Gastrocnemius medialis (tissue), 4 donors: Measurements from ENCODE around the gene TBC1D2. TPM values are rescaled to one million over a fixed set of nuclear protein-coding genes. Genes with fewer than 3 reads are reported as not detected.

Experiments used
- ATAC-seq, 2 donors: fragments of 150-250 bp; one replicate each; pipeline ENCODE4 v1.9.1; 2016
- DNase-seq, 2 donors: peaks; one replicate each; pipeline ENCODE4 v3.0.0-alpha.2; 2019
- H3K27ac ChIP-seq, 4 donors: fragments of 200-600 bp; sonication (generic); 1 replicate in 1 of 4; 2 replicates in 3 of 4; pipeline ENCODE4 v1.5.1; 2016 to 2018; ENCODE audit warnings: mild to moderate bottlenecking in 2 of 4, moderate library complexity in 1 of 4
- H3K27me3 ChIP-seq, 3 donors: fragments of 200-600 bp; sonication (generic) in 2 of 3; 1 replicate in 1 of 3; 2 replicates in 2 of 3; pipeline versions ENCODE4 v1.5.1 to v1.6.0; 2016 to 2019; ENCODE audit warnings: mild to moderate bottlenecking in 1 of 3, moderate library complexity in 1 of 3
- H3K36me3 ChIP-seq, 2 donors: fragments of 200-600 bp; sonication (generic) in 1 of 2; one replicate each; pipeline ENCODE4 v1.5.1; 2017 to 2018
- H3K4me1 ChIP-seq, 2 donors: fragments of 200-600 bp; sonication (generic) in 1 of 2; one replicate each; pipeline ENCODE4 v1.5.1; 2016 to 2017; ENCODE audit warnings: mild to moderate bottlenecking in 2 of 2
- H3K4me3 ChIP-seq, 4 donors: fragments of 200-600 bp; sonication (generic) in 3 of 4; 1 replicate in 1 of 4; 2 replicates in 3 of 4; pipeline ENCODE4 v1.5.1; 2016 to 2019; ENCODE audit warnings: mild to moderate bottlenecking in 2 of 4
- H3K9me3 ChIP-seq, 3 donors: fragments of 200-600 bp; sonication (generic) in 2 of 3; 1 replicate in 1 of 3; 2 replicates in 2 of 3; pipeline ENCODE4 v1.5.1; 2016 to 2019
- POLR2A ChIP-seq, 2 donors: fragments of 450-650 bp; IDR thresholded peaks; one replicate each; pipeline ENCODE4 v1.6.1; 2017; ENCODE audit warnings: antibody characterized with exemption in 2 of 2, mild to moderate bottlenecking in 2 of 2, moderate library complexity in 2 of 2
- in situ Hi-C, 4 donors: fragments of 200-750 bp; cut with MboI; loops; one replicate each; pipeline versions ENCODE4 v1.15.0 to v1.8.0; 2017; ENCODE audit warnings: low sequenced_read_pairs in 4 of 4
- intact Hi-C: fragments of 100-400 bp; cut with DNase I; formaldehyde crosslinking; loops from one replicate; pipeline ENCODE4 v1.15.1; 2023; ENCODE audit warnings: low total_unique reads
- total RNA-seq, 4 donors: library from RNA; depleted of rRNA; stranded (reverse); fragments of >200 nt; gene quantifications; one replicate each; pipeline versions ENCODE4 v1.1.0 to v1.2.3, GENCODE V29; 2016
- TF ChIP-seq, protein P1 (sequence below), 5 experiments: fragments of 450-650 bp in 3 of 5; fragments of 200-600 bp in 2 of 5; sonication (generic) in 2 of 5; IDR thresholded peaks in 4 of 5; conservative IDR thresholded peaks in 1 of 5; 1 replicate in 4 of 5; 2 replicates in 1 of 5; pipeline ENCODE4 v1.5.1; 2016 to 2019; ENCODE audit warnings: antibody characterized with exemption in 5 of 5, mild to moderate bottlenecking in 3 of 5, moderate library complexity in 3 of 5

The TBC1D2 gene
- 1 to 10 TPM in 2 of 4 donors, under 1 TPM in 2; 0.66 to 2.9 (median 1.6) TPM for total RNA-seq

DNA sequence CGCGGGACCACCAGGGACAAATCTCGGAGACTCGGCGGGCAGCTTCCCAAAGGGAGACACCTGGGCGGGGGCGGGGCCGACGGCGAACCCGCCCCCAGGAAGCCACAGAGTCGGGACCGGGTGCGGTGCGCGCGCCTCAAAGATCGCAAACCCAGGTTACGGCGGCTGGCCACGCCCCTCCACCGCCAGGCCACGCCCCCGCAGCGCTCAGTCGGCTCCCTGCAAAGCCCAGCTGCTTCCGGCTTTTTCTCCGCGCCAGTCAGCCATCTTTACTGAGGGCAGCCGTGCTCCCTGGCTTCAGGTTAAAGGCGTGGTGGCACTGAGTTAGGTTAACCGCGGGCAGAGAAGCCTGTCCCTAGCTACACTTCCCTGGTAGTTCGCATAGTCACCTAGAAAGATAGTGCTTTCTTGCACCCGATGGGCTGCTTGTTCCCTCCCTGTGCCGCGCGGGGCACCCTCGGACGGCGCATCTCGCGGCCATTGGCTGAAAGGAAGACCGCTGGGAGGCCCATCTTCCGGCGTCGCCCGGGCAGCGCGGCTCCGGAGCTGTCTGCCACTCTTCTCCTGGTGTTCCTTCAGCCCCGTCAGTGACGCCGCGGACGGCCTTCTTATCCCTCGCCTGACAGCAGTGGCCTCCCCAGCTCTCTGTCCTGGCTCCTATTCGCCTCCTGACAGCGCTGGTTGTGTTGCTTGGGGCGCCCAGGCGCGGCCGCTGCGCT lies at the start of gene TBC1D2:
TBC1D2 (minus strand) TSS at position 72 of the 719 bp plus-strand sequence. CDS start 108 bp downstream, outside the sequence.
- Histone ChIP-seq H3K36me3 (no peaks in the 10 kb centered on the region), H3K4me1 (peaks cover 11 to 20% of the 10 kb centered on the region in 2 donors), H3K9me3 (no peaks in the 10 kb centered on the region), H3K27me3 (no peaks in the 10 kb centered on the region), H3K27ac (peak within 1 kb of the TSS; percentile 90 to 100 (median 93)), H3K4me3 (peak within 1 kb of the TSS; percentile 76 to 100 (median 78))
- ATAC-seq (peak; percentile 95), DNase-seq (peak; percentile 91 to 93)
- in situ Hi-C loops (loop anchor here (10.0 to 25.0 kb wide), 4 partner anchors 193 to 551 kb away; partner anchors contain the start of genes TRMO (in 2 of the 4) and NANS (in 1 of the 4)), intact Hi-C loops (loop anchor here (1.0 to 5.0 kb wide), 6 partner anchors 63 to 623 kb away; partner anchors contain the start of genes ANP32B, CORO2A, NANS and NCBP1)
- TF ChIP-seq, protein P1, sequence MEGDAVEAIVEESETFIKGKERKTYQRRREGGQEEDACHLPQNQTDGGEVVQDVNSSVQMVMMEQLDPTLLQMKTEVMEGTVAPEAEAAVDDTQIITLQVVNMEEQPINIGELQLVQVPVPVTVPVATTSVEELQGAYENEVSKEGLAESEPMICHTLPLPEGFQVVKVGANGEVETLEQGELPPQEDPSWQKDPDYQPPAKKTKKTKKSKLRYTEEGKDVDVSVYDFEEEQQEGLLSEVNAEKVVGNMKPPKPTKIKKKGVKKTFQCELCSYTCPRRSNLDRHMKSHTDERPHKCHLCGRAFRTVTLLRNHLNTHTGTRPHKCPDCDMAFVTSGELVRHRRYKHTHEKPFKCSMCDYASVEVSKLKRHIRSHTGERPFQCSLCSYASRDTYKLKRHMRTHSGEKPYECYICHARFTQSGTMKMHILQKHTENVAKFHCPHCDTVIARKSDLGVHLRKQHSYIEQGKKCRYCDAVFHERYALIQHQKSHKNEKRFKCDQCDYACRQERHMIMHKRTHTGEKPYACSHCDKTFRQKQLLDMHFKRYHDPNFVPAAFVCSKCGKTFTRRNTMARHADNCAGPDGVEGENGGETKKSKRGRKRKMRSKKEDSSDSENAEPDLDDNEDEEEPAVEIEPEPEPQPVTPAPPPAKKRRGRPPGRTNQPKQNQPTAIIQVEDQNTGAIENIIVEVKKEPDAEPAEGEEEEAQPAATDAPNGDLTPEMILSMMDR (IDR thresholded peaks at IDR 0.05 in 4 of 5, conservative IDR thresholded peaks at IDR 0.05 in 1 of 5), result peak in 2 of 5 experiments; percentile 25 to 30
- TF ChIP-seq POLR2A (IDR thresholded peaks at IDR 0.05), result peak; percentile 41 to 45

DNA sequence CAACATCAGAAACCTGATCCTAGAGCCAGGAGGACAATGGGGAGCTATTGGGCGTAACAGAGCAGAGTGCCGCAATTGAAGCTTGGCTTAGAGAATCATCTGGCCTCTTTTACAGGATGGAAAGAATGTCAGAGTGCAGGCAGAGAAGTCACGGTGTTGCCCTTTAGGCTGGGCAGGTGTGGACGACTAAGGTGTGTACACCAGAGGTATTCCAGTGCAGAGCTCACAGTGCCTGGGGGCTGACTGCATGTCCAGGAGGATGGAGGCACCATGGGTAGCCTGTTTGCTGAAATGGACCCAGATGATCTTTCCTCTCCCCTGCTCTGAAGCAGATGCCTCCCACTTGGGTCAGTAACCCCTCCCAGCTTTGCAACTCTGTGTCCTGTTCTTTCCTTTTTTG lies 48.9 kb upstream of the TBC1D2 start:
- Histone ChIP-seq H3K4me1 (no peaks in the 10 kb centered on the region), H3K9me3 (no peaks in the 10 kb centered on the region), H3K27me3 (no peaks in the 10 kb centered on the region), H3K4me3 (no peak overlapping the region), H3K36me3 (no peaks in the 10 kb centered on the region), H3K27ac (no peak overlapping the region)
- in situ Hi-C loops (loop anchor here in 2 of 4 donors (25.0 kb wide), 1 partner anchor 458 kb away; no protein-coding TSS in a partner anchor), intact Hi-C loops (no loop called here)
- no peak for DNase-seq
- TF ChIP-seq POLR2A (IDR thresholded peaks at IDR 0.05), result no peak
- TF ChIP-seq, protein P1 (IDR thresholded peaks at IDR 0.05 in 4 of 5, conservative IDR thresholded peaks at IDR 0.05 in 1 of 5), result no peak
- no peak for ATAC-seq

GRCh38 chr9:98303633-98304125 lies 48.2 kb upstream of the TBC1D2 start:
- in situ Hi-C loops, result loop anchor here in 2 of 4 donors (25.0 kb wide), 1 partner anchor 459 kb away; no protein-coding TSS in a partner anchor
- no peak overlapping the region for H3K4me3 ChIP-seq
- no peaks in the 10 kb centered on the region for H3K4me1 ChIP-seq
- DNase-seq (no peak), ATAC-seq (no peak)
- H3K27ac ChIP-seq, result no peak overlapping the region
- no peaks in the 10 kb centered on the region for H3K36me3 ChIP-seq
- H3K27me3 ChIP-seq, result no peaks in the 10 kb centered on the region
- TF ChIP-seq, protein P1 (IDR thresholded peaks at IDR 0.05 in 4 of 5, conservative IDR thresholded peaks at IDR 0.05 in 1 of 5), result no peak
- TF ChIP-seq POLR2A (IDR thresholded peaks at IDR 0.05), result no peak
- no peaks in the 10 kb centered on the region for H3K9me3 ChIP-seq
- intact Hi-C loops, result no loop called here

DNA sequence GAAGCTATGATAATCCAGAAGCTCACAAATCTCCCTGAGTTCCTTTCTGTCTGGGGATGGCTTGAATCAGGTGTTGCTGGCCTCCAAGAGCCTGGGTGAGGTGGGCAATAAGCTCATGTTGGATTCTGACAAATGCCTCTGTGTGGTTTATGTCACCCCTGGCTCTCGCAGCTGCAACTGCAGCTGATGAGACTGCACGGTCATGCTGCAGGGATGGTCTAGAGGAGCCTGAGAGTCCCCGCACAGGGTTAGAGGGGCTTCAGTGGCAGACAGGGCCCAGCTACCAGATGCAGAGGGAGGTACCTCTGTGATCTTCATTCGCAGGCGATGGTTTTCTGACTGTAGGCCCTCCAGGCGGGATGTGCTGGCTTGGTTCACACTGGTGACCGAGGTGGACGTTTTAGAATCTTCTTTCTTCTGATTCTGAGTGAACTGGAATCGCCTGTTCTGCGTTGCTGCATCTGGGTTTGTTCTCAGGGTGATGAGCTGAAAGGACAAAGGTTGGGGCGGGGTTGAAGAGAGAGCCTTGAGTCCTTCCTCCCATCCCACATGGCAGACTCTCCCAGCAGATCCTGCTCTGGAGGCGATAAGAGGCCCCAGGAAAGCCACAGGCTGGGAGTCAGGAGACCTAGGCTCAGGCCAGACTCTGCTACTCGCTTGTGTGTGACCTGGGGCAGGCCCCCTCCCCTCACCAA lies 47.6 kb upstream of the TBC1D2 start:
- in situ Hi-C loops, result loop anchor here in 2 of 4 donors (25.0 kb wide), 1 partner anchor 459 kb away; no protein-coding TSS in a partner anchor

More for the DNA sequence above, 47.6 kb upstream of the TBC1D2 start:
- intact Hi-C loops, result no loop called here
- Histone ChIP-seq H3K27ac (no peak overlapping the region), H3K9me3 (no peaks in the 10 kb centered on the region), H3K27me3 (no peaks in the 10 kb centered on the region), H3K4me1 (no peaks in the 10 kb centered on the region), H3K4me3 (no peak overlapping the region), H3K36me3 (no peaks in the 10 kb centered on the region)
- TF ChIP-seq, protein P1 (IDR thresholded peaks at IDR 0.05 in 4 of 5, conservative IDR thresholded peaks at IDR 0.05 in 1 of 5), result no peak
- TF ChIP-seq POLR2A (IDR thresholded peaks at IDR 0.05), result no peak
- ATAC-seq (no peak), DNase-seq (no peak)
